ENCODE measurements around the gene ELF2. TPM values are rescaled to one million over a fixed set of nuclear protein-coding genes. Genes with fewer than 3 reads are reported as not detected.

ELF2 gene
- total and polyA plus RNA-seq, 2 donors (not counting 1 experiment from before 2014, with no cell fraction given): 25.1 to 97.5 TPM

GRCh38 chr4:139014371-139015268, 162.4 kb downstream of the ELF2 start:
- ChIA-PET POLR2A (interaction anchor here (1.3 to 1.4 kb wide), 3 partner anchors 70 to 546 kb away, joined by 3 to 4 read pairs (median 4); no protein-coding TSS in a partner anchor), CTCF (interaction anchor here (0.8 to 2.4 kb wide), 3 partner anchors 13 to 37 kb away, joined by 4 to 13 read pairs (median 5); no protein-coding TSS in a partner anchor)
- peaks cover 14 to 18% of the 10 kb centered on the region in 2 donors for H3K4me1 ChIP-seq (ENCODE audit: control insufficient read depth in 2 of 2, insufficient read depth in 2 of 2, low read length in 2 of 2)
- 60% methylated on average over 9 of the region's 9 CpGs for WGBS (ENCODE audit: insufficient coverage)
- Mint-ChIP-seq H3K4me1 (peaks cover 26% of the 10 kb centered on the region), H3K27me3 (no peaks in the 10 kb centered on the region), H3K27ac (peak overlapping the region; percentile 98), H3K9me3 (ENCODE audit: insufficient read depth) (no peaks in the 10 kb centered on the region), H3K4me3 (peak overlapping the region; percentile 92)
- peak overlapping the region; percentile 88 to 98 for H3K27ac ChIP-seq (ENCODE audit: low read length in 2 of 2)
- peaks cover 22% of the 10 kb centered on the region for H3K79me2 ChIP-seq (ENCODE audit: control insufficient read depth, insufficient read depth, low read length)
- DNase-seq (no peak), ATAC-seq (ENCODE audit: low read depth) (no peak)
- H3K9me3 ChIP-seq (ENCODE audit: control extremely low read depth in 1 of 3, control insufficient read depth in 2 of 3, insufficient read depth in 1 of 3, low read length in 2 of 3): no peaks in the 10 kb centered on the region
- peak overlapping the region; percentile 87 for H3K9ac ChIP-seq (ENCODE audit: low read length)
- H4K20me1 ChIP-seq (ENCODE audit: control insufficient read depth, insufficient read depth, low read length, poor library complexity, severe bottlenecking): no peaks in the 10 kb centered on the region
- peak overlapping the region; percentile 75 for H2AFZ ChIP-seq (ENCODE audit: insufficient read depth, low read depth, low read length, poor library complexity, severe bottlenecking)
- H3K4me2 ChIP-seq (replicated peaks; ENCODE audit: low read depth, low read length, poor library complexity, severe bottlenecking): peak overlapping the region; percentile 79
- TF ChIP-seq CTCF (IDR thresholded peaks at IDR 0.05) (no peak), EZH2 (IDR thresholded peaks at IDR 0.05; ENCODE audit: borderline replicate concordance, insufficient read depth, low read depth, low read length, poor library complexity, severe bottlenecking) (no peak)
- peaks cover 0 to 2% of the 10 kb centered on the region in 2 experiments for H3K36me3 ChIP-seq (replicated peaks in 1 of 2; ENCODE audit: control extremely low read depth in 1 of 2, control insufficient read depth in 1 of 2, extremely low read depth in 1 of 2, insufficient read depth in 2 of 2, low read length in 1 of 2)
- peak overlapping the region; percentile 39 to 82 (median 58) for H3K4me3 ChIP-seq (ENCODE audit: control extremely low read depth in 1 of 5, extremely low read depth in 1 of 5, insufficient read depth in 1 of 5, low read depth in 2 of 5, low read length in 4 of 5)
- intact Hi-C loops (cut with micrococcal nuclease): loop anchor here (1.0 to 5.0 kb wide), 8 partner anchors 16 to 1508 kb away; partner anchors contain the start of genes ELMOD2, NAA15 and SETD7
- no peaks in the 10 kb centered on the region for H3K27me3 ChIP-seq (replicated peaks in 1 of 4; ENCODE audit: control extremely low read depth in 1 of 4, control insufficient read depth in 3 of 4, insufficient read depth in 4 of 4, low read length in 3 of 4)
